Calu3 (cell line): ENCODE measurements around the gene MIEF2. TPM values are rescaled to one million over a fixed set of nuclear protein-coding genes. Genes with fewer than 3 reads are reported as not detected.

Experiments
- BruUV-seq: library from RNA; stranded (reverse); fragments of 400-500 nt; replicated peaks from 2 replicates; lab custom pipeline; 2021; lab: Mats Ljungman, UMichigan
- CTCF ChIA-PET: fragments of 300-600 bp; sonication (Branson Sonifier 250); formaldehyde crosslinking; loops from one replicate; lab custom pipeline; 2022; ENCODE audit warnings: antibody characterized with exemption; lab: Charles Lee
- DNase-seq: peaks from one replicate; pipeline ENCODE4 v3.0.0; 2022
- H3K27ac Mint-ChIP-seq: one replicate; pipeline ENCODE4 v1.8.0; 2022; ENCODE audit warnings: mixed read lengths; ENCODE audit not compliant: unreplicated experiment
- H3K27me3 Mint-ChIP-seq: one replicate; pipeline ENCODE4 v1.8.0; 2022; ENCODE audit warnings: mixed read lengths; ENCODE audit not compliant: unreplicated experiment
- H3K36me3 Mint-ChIP-seq: one replicate; pipeline ENCODE4 v1.8.0; 2022; ENCODE audit warnings: mild to moderate bottlenecking, moderate library complexity, mixed read lengths; ENCODE audit not compliant: insufficient read depth, unreplicated experiment
- H3K4me1 Mint-ChIP-seq: one replicate; pipeline ENCODE4 v1.8.0; 2022; ENCODE audit warnings: mild to moderate bottlenecking, low read depth, mixed read lengths; ENCODE audit not compliant: unreplicated experiment
- H3K4me3 Mint-ChIP-seq: one replicate; pipeline ENCODE4 v1.8.0; 2022; ENCODE audit warnings: mild to moderate bottlenecking, low read depth, moderate library complexity, mixed read lengths; ENCODE audit not compliant: unreplicated experiment
- H3K9me3 Mint-ChIP-seq: one replicate; pipeline ENCODE4 v1.8.0; 2022; ENCODE audit warnings: low read depth, mixed read lengths; ENCODE audit not compliant: unreplicated experiment
- CTCF ChIP-seq: fragments of 200-600 bp; IDR thresholded peaks from one replicate; pipeline ENCODE4 v1.8.0; 2022; ENCODE audit warnings: antibody characterized with exemption; ENCODE audit not compliant: unreplicated experiment
- intact Hi-C: fragments of 100-400 bp; cut with micrococcal nuclease; formaldehyde crosslinking; loops from one replicate; pipeline ENCODE4 v1.10.0; 2022; ENCODE audit not compliant: unreplicated experiment
- total RNA-seq: library from RNA; stranded (reverse); gene quantifications from 2 replicates; pipeline ENCODE4 v1.2.3, GENCODE V29; 2022

The MIEF2 gene
- total RNA-seq, 1 experiment from 2014 or later: 13.3 TPM

GRCh38 chr17:18229254-18229653 is 31.2 kb upstream of the MIEF2 start:
- H3K27ac Mint-ChIP-seq: no peak overlapping the region

GRCh38 chr17:18229771-18230170 is 30.7 kb upstream of the MIEF2 start:
- DNase-seq: no peak
- CTCF ChIA-PET: no interaction called here
- Mint-ChIP-seq H3K27ac (no peak overlapping the region), H3K4me3 (no peak overlapping the region), H3K4me1 (no peaks in the 10 kb centered on the region), H3K27me3 (no peaks in the 10 kb centered on the region), H3K36me3 (peaks cover 14% of the 10 kb centered on the region), H3K9me3 (no peaks in the 10 kb centered on the region)
- TF ChIP-seq CTCF: no peak
- no TSS peak for BruUV-seq
- intact Hi-C loops: loop anchor here (10.0 kb wide), 1 partner anchor 85 kb away; no protein-coding TSS in a partner anchor

More at GRCh38 chr17:18229254-18229653, 31.2 kb upstream of the MIEF2 start:
- no TSS peak for BruUV-seq
- H3K4me1 Mint-ChIP-seq: no peaks in the 10 kb centered on the region
- no peaks in the 10 kb centered on the region for H3K9me3 Mint-ChIP-seq
- H3K36me3 Mint-ChIP-seq: peaks cover 15% of the 10 kb centered on the region
- intact Hi-C loops: loop anchor here (10.0 kb wide), 1 partner anchor 84 kb away; no protein-coding TSS in a partner anchor
- no peak for DNase-seq
- H3K27me3 Mint-ChIP-seq: no peaks in the 10 kb centered on the region
- H3K4me3 Mint-ChIP-seq: no peak overlapping the region
- TF ChIP-seq CTCF: no peak
- CTCF ChIA-PET: no interaction called here

- Mint-ChIP-seq H3K4me3 (no peak overlapping the region), H3K4me1 (no peaks in the 10 kb centered on the region), H3K36me3 (peaks cover 10% of the 10 kb centered on the region), H3K9me3 (no peaks in the 10 kb centered on the region), H3K27ac (no peak overlapping the region), H3K27me3 (no peaks in the 10 kb centered on the region)
- no TSS peak for BruUV-seq
- TF ChIP-seq CTCF: no peak
- CTCF ChIA-PET: no interaction called here
- intact Hi-C loops: no loop called here
- no peak for DNase-seq
Observed at GRCh38 chr17:18230288-18231141, 29.9 kb upstream of the MIEF2 start.

- H3K27me3 Mint-ChIP-seq: no peaks in the 10 kb centered on the region
- no peak overlapping the region for H3K4me3 Mint-ChIP-seq
- CTCF ChIA-PET: no interaction called here
- DNase-seq: no peak
- BruUV-seq: no TSS peak
- H3K4me1 Mint-ChIP-seq: peaks cover 5% of the 10 kb centered on the region
- intact Hi-C loops: no loop called here
- no peaks in the 10 kb centered on the region for H3K9me3 Mint-ChIP-seq
- TF ChIP-seq CTCF: no peak
- no peak overlapping the region for H3K27ac Mint-ChIP-seq
- H3K36me3 Mint-ChIP-seq: peaks cover 5% of the 10 kb centered on the region
Observed at GRCh38 chr17:18231164-18231563, 29.3 kb upstream of the MIEF2 start.
